NCI-H1417 (cell line): Measurements from ENCODE around the gene TBC1D8.

Experiments used
- DNase-seq, 3 experiments: peaks; one replicate each; lab custom pipeline; 2025; lab: John Stamatoyannopoulos, UW

Gene TBC1D8

DNA sequence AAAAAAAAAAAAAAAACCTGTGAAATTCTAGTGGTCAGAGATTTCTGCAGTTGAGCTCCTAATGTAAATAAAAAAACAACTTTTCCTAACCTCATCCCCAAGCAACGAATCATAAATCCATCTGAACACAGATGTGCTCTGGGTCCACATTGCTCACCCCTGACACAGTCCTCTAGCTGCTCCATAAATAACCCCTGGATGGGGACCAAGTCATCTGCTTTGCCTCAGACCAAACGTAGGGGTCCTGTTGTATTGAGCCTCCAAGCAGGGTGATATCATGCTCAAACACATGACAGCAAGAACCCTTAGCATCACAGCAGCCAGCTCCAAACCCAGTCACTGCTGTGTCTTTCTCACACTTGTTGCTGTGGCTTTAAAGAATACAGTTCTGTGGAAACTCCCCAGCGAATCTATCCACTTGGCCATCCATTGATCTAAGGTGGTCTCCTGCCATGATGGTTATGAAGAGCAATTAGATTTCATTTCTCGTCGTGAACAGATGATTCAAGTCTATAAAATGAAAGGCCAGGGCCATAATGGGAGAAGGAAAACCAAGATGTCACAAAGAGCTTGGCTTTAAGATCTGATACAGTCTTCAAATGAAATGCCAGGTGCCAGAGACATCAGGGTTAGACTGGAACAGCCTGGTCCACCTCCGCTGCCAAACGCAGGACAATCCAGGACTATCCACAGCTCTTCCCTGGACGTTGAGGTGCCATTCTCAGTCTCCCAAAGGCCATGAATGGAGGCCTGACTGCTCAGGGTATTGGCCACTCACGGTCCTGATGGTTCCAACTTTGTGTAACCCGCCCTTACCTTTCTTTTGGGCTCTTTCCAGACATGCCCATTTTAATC, 39.0 kb downstream of the TBC1D8 start:
- DNase-seq: no peak

- DNase-seq: no peak
Measured at GRCh38 chr2:101111262-101111838, 39.8 kb downstream of the TBC1D8 start.

GRCh38 chr2:101109451-101110118, 41.6 kb downstream of the TBC1D8 start:
- no peak for DNase-seq

GRCh38 chr2:101108357-101108756, 42.8 kb downstream of the TBC1D8 start:
- no peak for DNase-seq

GRCh38 chr2:101107241-101107640, 43.9 kb downstream of the TBC1D8 start:
- DNase-seq: no peak

GRCh38 chr2:101106453-101107181, 44.6 kb downstream of the TBC1D8 start:
- DNase-seq: peak; percentile 2 to 62 (median 11)

DNA sequence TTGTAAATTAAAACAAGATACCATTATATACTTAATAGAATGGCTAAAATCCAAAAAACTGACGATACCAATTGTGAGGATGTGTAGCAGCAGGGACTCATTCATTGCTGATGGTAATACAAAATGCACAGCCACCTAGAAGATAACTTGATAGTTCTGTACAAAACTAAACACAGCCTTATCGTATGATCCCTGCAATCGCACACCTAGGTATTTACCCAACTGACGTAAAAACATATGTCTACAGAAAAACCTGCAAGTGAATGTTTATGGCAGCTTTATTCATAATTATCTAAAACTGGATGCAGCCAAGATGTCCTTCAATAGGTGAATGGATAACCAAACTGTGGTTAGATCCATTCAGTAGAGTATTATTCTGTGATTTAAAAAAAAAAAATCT, 45.5 kb downstream of the TBC1D8 start:
- DNase-seq: no peak

DNA sequence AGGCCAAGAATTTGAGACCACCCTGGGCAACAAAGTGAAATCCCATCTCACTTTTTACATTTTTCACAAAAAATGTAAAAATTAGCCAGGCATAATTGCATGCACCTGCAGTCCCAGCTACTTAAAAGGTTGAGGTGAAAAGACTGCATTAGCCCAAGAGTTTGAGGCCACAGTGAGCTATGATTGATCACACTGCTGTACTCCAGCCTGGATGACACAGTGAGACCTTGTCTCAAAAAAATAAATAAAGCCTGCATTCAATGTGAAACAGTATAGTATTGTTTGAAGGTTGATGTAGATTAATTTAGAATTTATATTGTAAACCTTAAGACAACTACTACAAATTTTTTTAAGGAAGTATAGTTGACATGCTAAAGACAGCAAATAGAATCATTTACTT, 53.5 kb downstream of the TBC1D8 start:
- DNase-seq: no peak

GRCh38 chr2:101096619-101097142, 54.5 kb downstream of the TBC1D8 start:
- no peak for DNase-seq

GRCh38 chr2:101094351-101094750, 56.8 kb downstream of the TBC1D8 start:
- DNase-seq: no peak

- no peak for DNase-seq
Measured at GRCh38 chr2:101089942-101090799, 61.0 kb downstream of the TBC1D8 start.

- DNase-seq: no peak
Measured at GRCh38 chr2:101089419-101089818, 61.8 kb downstream of the TBC1D8 start.

DNA sequence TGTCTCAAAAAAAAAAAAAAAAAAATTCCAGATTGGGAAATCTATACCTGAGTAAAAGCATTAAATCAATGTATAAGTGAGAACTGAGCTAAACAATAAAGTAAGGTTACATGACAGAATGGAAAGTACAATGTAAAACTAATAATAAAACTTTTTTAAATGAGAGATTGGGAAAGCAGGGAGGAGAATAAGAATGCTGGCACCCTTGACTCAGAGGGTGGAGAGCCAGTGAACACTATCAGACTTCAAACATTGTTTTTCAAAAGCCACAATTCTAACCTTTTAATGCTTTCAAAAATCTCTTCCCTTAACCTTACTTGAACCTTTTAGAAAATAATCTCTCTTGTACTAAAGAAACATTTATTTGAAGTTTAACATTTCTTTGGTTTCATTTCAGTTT, 63.5 kb downstream of the TBC1D8 start:
- DNase-seq: no peak

DNA sequence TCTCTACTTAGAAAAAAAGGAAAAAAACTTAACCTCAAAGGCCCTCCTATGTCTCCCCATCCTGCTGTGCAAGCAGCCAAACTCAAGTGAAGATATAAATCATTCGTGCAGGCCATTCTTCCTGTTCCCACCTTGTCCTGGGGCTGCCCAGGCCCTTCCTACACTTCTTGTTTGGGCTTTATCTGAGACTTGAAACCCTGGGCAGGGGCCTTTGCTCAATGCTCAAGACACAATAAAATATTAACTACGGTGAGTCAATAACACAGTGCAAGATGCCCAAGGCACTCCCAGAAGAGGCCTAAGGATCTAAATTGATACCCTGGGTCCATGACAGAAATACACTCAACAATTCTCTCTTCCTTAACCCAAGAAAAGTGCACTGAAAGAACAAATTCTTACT, 67.6 kb downstream of the TBC1D8 start:
- no peak for DNase-seq

GRCh38 chr2:101082998-101083397, 68.2 kb downstream of the TBC1D8 start:
- DNase-seq: no peak

GRCh38 chr2:101081375-101081907, 69.7 kb downstream of the TBC1D8 start:
- DNase-seq: no peak

- DNase-seq: no peak
Measured at GRCh38 chr2:101080211-101081068, 70.7 kb downstream of the TBC1D8 start.

GRCh38 chr2:101076581-101076980, 74.6 kb downstream of the TBC1D8 start:
- DNase-seq: no peak

DNA sequence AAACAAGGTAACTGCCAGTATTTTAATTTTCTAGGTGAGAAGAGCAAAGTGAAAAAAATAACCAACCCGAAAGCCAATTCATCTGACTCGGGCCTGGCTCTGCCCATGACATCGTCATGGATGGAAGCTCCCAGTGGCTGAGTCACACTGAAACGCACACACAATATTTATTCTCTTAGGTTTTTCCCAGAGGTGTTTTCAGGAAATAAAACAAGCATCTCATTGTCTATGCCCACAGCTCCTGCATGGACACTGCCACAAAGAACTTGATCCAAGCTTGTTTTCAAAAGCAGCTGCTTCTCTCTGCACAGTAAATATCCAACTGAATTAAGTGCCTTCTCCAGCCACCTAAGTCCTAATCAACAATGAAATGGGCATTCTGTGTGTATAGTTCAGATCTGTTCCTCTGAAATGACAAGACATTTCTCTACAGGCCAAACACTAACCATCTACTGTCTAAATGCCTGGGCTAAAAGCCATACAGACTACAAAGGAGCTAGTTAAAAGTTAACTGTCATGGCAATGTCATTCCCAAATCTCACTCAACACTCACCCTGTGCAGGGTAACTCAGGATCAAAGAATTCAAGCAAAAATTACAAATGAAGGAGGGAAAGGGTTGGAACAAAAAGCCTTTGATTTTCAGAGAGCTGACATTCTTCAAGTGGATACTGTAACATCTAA, 86.2 kb downstream of the TBC1D8 start:
- DNase-seq: peak in 1 of 3 experiments; percentile 8
